ENCODE data around the gene TMC2.
"Not testable (repeated sequence)": the region's sequence is repeated elsewhere in the genome, so short reads cannot be mapped to it uniquely, and the experiment has no call there.

GRCh38 chr20:2684817-2685216 lies 148.4 kb downstream of the TMC2 start:
- not testable (repeated sequence) for TF ChIP-seq POLR2AphosphoS5, CTCF, EP300 (IDR thresholded peaks at IDR 0.05)

Measured in upper lobe of left lung (tissue), 4 donors.